Stimulated activated effector memory CD8-positive, alpha-beta T cell treated with anti-CD3 and anti-CD28 coated beads, Interleukin-12 subunit alpha, Interleukin-12 subunit beta, amount 100 ng/mL, for 72 hours (primary cell): ENCODE measurements around the gene CALML5.
A peak's percentile ranks its signal among the peaks of the same experiment; 100 is the strongest.

Experiments used
- ATAC-seq: fragments of 150-1000 bp; cut with Tn5 transposase; 2 replicates; pipeline ENCODE4 v1.10.0; 2021
- DNase-seq, 2 donors: peaks; one replicate each; pipeline ENCODE4 v3.0.0; 2021 to 2022; ENCODE audit warnings: low spot score in 2 of 2
- H3K27ac Mint-ChIP-seq: one replicate; pipeline ENCODE4 v1.8.0; 2022; ENCODE audit warnings: mild to moderate bottlenecking, mixed read lengths
- H3K36me3 Mint-ChIP-seq: one replicate; pipeline ENCODE4 v1.8.0; 2022; ENCODE audit warnings: mild to moderate bottlenecking, mixed read lengths
- H3K4me1 Mint-ChIP-seq: one replicate; pipeline ENCODE4 v1.8.0; 2022; ENCODE audit warnings: mixed read lengths
- H3K4me3 Mint-ChIP-seq: one replicate; pipeline ENCODE4 v1.8.0; 2022; ENCODE audit warnings: mild to moderate bottlenecking, mixed read lengths
- H3K9me3 Mint-ChIP-seq: one replicate; pipeline ENCODE4 v1.8.0; 2022; ENCODE audit warnings: mixed read lengths

The CALML5 gene, protein sequence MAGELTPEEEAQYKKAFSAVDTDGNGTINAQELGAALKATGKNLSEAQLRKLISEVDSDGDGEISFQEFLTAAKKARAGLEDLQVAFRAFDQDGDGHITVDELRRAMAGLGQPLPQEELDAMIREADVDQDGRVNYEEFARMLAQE

DNA sequence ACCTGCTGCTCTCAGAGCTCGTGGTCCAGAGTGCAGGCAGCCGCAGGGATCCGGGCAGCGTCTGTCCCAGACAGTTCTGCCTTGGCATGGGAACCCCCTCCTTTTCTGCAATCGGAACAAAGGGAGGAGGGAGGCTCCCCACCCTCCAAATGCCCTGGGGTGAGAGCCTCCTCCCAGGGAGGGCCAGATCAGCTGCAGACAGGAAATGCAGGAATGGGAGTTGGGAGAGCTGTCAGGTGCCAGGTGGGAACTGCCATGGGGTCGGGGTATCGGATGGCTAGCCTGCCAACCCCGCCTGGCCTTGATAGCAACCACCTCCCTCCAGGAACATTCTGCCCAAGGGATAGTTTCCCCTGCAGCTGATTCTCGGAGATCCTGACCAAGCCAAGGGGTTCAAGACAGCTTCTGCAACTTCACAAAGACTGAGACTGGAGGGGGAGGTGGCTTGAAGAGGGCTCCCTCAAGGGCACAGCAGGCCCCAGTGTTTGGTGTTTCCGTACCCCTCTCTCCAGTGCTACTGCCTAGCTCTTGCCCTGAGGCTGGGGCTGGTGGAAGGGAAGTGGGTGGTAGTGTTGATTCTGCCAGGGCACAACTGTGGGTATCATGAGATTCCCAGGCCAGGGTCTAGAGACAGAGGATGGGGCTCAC lies at the start of gene CALML5:
Gene CALML5, minus strand, starts transcription at position 78 of the 648 bp plus-strand sequence. CDS start 132 bp downstream, outside the sequence.
- DNase-seq (no peak), ATAC-seq (no peak)
- Mint-ChIP-seq H3K36me3 (no peaks in the 10 kb centered on the region), H3K4me3 (no peak within 1 kb of the TSS), H3K27ac (no peak within 1 kb of the TSS), H3K9me3 (no peaks in the 10 kb centered on the region), H3K4me1 (peaks cover 5% of the 10 kb centered on the region)

DNA sequence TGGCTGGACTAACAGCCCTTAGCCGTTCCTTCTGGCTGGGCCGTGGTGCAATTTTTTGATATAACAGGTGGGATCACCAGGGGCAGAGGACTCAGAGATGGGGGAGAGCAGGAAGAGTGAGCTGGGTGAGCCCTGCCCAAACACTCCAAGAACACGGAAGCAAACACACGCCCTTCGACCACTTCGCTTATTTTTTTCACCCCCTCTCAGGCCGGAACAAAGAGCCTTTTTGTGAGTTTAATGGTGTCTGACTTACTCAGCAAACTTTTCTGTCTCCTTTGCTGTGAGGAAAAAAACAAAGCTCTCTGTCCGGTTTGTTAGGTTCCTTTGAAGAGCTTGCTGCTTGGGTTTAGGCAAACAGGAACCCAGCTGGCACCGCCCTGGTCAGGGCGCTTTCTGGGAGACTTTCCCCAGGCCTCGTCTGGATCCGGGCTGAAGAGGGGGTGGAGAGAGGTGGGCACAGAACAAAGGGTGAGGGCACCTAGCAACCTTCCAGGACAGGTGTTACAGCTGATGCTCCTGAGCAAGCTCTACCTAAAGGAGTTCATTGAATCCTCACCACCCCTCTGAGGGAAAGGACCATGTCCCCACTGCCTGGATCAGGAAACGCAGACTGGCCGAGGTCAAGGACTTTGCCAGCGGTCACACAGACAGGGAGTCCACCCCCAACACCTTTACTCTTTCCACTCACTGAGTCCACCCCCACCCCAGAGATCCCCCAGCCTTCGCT lies 48.7 kb upstream of the CALML5 start:
- ATAC-seq = no peak
- Mint-ChIP-seq H3K4me3 (no peak overlapping the region), H3K36me3 (no peaks in the 10 kb centered on the region), H3K4me1 (peaks cover 22% of the 10 kb centered on the region), H3K27ac (no peak overlapping the region), H3K9me3 (no peaks in the 10 kb centered on the region)
- DNase-seq = no peak

DNA sequence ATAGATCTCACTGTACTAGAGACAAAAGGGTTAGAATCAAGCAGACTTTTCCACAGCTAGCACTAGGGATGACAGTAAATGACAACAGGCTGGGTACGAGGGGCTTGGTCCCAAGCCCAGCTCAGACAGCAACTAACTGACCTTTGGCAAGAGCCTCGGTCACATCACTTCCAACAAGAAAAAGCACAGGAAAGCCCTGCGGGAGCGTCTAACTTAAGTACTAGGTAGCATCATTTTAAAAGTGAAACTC lies 48.2 kb upstream of the CALML5 start:
- H3K36me3 Mint-ChIP-seq = no peaks in the 10 kb centered on the region
- no peak for ATAC-seq
- H3K4me3 Mint-ChIP-seq = no peak overlapping the region
- no peaks in the 10 kb centered on the region for H3K9me3 Mint-ChIP-seq
- H3K4me1 Mint-ChIP-seq = peaks cover 17% of the 10 kb centered on the region
- no peak for DNase-seq
- no peak overlapping the region for H3K27ac Mint-ChIP-seq

DNA sequence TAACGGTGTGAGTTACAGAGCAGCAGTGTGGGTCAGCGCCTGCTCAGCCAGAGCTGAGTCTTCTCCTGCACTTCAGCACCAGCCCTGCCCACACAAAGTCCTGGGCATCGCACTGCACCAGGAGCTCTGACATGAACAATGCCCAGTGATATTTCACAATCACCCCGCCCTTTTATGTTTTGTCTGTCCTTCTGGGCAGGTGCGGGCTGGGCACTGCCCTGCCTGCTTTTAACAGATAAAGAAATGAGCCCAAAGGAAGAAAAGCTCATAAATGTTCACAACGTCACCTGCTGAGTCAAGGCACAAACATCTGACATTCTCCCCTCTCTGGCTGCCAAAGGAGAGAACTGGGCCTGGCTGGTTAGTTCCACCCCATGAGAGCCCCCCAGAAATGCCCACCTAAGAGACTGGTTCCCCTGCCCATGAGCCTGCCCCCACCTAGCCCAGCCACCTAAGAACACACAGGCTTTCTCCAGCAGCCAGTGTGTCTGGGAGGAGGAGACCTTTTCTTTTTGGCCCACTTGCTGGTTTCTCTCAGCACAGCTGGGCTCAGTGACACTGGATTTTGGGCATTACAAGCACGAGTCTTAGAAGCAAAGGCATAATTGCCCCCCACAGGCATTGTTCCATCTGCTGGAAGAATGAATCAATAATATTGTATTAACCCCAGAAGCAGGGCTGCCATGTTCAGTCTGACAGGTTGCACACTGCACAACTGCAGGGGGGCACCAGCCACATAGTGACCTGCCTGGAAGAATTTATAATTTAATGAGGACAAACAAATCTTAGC lies 47.7 kb upstream of the CALML5 start:
- no peak for ATAC-seq
- H3K27ac Mint-ChIP-seq = peak overlapping the region; percentile 54
- H3K36me3 Mint-ChIP-seq = no peaks in the 10 kb centered on the region
- peaks cover 3% of the 10 kb centered on the region for H3K9me3 Mint-ChIP-seq
- no peak overlapping the region for H3K4me3 Mint-ChIP-seq
- H3K4me1 Mint-ChIP-seq = peaks cover 12% of the 10 kb centered on the region
- no peak for DNase-seq

DNA sequence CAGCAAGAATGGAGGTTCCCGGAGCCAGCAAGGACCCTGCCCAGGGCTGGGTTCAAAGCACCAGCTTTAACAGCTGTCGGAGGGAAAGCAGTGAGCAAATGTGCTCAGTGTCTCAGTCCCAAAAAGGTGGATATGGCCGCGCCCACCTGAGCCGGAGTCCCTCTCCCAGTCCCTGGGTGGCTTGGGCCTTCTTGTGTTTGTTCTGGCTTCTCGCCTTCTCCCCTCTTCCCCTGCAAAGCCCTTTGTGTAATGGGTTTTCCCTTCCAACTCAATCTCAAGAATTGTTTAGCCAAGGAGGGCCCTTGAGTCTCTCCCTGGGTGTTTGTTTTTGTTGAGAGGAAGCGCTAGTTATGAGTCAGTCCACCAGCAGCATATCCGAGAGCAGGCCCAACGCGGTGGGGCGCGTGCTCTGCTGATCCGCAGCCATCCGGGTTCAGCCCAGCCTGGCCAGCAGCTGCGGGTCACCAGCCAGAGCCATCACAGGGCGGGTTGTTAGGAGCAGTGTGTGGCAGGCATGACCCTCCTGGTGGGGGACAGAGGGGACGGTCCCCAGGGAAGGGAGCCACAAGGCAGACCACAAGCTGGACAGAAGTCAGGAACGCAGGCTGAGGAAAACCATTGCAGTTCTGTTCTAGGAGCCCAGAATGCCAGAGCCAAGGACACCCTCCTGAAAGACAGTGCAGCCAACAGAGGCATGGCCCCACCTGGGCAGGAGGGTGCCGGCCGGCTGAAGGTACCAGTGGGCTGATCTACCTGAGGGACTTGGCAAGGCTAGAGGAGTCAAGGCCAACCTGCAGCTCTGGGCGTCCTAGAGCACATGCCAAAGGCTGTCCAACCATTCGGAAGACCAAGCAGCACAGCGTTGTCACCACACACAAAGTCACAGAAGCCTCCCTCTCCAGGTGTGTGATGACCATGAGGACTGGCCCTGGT lies 46.7 kb upstream of the CALML5 start:
- DNase-seq (no peak), ATAC-seq (no peak)
- peaks cover 2% of the 10 kb centered on the region for H3K4me1 Mint-ChIP-seq
- H3K4me3 Mint-ChIP-seq = no peak overlapping the region
- peak overlapping the region; percentile 54 for H3K27ac Mint-ChIP-seq
- no peaks in the 10 kb centered on the region for H3K36me3 Mint-ChIP-seq
- peaks cover 6% of the 10 kb centered on the region for H3K9me3 Mint-ChIP-seq

DNA sequence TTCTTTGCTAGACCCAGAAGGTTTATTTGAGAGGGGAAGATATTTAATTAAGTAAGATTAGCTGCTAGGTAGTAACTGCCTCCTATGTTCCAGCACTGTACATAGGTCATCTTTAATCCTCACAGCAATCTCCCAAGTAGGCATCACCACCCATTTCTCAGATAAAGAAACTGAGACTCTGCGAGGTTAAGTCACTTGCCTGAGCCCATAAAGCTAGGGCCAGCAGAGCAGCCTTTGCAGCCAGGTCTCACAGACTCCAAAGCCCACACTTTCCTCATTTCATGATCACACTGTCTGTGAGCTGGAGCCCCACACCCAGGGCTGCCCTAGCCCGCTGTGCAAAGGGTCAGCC lies 46.0 kb upstream of the CALML5 start:
- no peaks in the 10 kb centered on the region for H3K36me3 Mint-ChIP-seq
- H3K9me3 Mint-ChIP-seq = peaks cover 6% of the 10 kb centered on the region
- no peak for ATAC-seq
- DNase-seq = no peak
- no peak overlapping the region for H3K27ac Mint-ChIP-seq
- H3K4me1 Mint-ChIP-seq = no peaks in the 10 kb centered on the region
- no peak overlapping the region for H3K4me3 Mint-ChIP-seq

DNA sequence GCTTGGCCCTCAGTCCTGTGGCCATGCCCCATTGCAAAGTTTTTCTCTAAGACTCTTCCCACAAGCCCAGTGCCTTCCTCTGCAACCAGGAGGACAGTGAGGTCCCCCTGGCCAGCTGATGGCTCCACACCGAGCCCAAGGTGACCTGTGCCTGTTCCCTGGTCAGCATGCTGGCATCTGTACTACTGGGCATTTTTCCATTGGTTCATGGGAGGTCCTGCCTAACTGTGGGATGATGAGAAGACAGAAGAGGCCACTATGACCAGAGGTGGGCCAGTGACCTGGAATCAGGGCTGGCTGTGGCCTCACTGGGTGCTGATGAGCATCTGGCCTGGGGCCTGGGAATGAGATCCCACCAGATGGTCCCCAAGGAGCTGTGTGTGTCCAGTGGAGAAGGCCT lies 45.6 kb upstream of the CALML5 start:
- Mint-ChIP-seq H3K36me3 (no peaks in the 10 kb centered on the region), H3K4me3 (no peak overlapping the region)

DNA sequence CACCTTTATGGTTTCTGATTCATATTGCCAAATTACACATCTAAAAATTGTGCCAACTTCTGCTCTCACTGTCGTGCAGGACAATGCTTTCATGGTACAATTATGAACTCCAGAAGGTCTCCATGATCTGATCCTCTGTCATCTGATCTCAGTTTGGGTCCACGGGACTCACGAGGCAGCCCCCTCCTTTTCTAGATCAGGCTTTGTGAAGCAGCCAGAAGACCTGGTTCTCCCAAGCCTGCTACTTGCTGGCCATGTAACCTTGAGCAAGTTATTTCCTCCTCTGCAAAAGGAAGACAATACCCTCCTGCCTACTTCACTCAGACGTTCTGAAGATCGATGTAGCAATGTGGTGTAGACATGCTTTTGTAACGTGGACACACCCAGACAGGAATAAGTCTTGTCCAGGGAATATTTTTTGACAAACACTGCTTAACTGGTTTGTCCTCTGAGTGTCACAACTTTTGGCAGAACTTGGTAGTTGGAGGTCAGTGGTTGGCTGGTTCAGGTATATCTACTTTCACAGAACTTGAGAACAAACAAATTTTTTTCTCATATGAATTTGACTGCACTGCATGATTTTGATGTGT lies 44.9 kb upstream of the CALML5 start:
- no peaks in the 10 kb centered on the region for H3K36me3 Mint-ChIP-seq
- no peaks in the 10 kb centered on the region for H3K4me1 Mint-ChIP-seq
- no peak overlapping the region for H3K27ac Mint-ChIP-seq
- H3K9me3 Mint-ChIP-seq = peaks cover 6% of the 10 kb centered on the region
- no peak for DNase-seq
- no peak for ATAC-seq
- no peak overlapping the region for H3K4me3 Mint-ChIP-seq

More for the DNA sequence above, 45.6 kb upstream of the CALML5 start:
- Mint-ChIP-seq H3K4me1 (no peaks in the 10 kb centered on the region), H3K9me3 (peaks cover 6% of the 10 kb centered on the region), H3K27ac (no peak overlapping the region)
- DNase-seq (no peak), ATAC-seq (no peak)

DNA sequence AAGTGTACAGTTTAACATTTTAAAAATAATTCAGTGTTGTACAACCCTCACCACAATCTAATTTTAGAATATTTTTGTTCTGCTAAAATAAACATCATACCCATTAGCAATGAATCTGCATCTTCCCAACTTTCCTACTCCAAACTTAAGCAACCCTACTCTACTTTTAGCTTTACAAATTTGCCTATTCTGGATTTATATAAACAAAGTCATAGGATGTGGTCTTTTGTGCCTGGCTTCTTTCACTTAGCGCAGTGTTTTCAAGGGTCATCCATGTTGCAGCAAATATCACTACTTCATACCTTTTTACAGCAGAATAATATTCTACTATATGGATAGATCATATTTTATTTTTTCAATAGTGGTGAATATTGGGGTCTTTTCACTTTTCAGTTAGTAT lies 44.3 kb upstream of the CALML5 start:
- no peak for DNase-seq
- Mint-ChIP-seq H3K27ac (no peak overlapping the region), H3K9me3 (peaks cover 6% of the 10 kb centered on the region)

DNA sequence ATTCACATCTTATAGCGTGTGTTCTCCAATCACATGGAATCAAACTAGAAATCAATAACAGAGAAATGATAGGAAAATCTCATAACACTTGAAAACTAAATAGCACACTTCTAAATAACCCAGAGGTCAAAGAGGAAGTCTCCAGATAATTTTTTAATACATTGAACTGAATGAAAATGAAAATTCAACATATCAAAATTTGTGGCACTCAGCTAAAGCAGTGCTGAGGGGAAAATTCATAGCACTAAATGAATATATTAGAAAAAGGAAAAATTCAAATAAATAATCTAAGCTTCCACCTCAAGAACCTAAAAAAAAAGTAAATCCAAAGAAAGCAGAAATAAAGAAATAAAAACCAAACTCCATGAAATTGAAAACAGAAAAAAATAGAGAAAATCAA lies 42.7 kb upstream of the CALML5 start:
- Mint-ChIP-seq H3K27ac (no peak overlapping the region), H3K36me3 (no peaks in the 10 kb centered on the region), H3K9me3 (peaks cover 6% of the 10 kb centered on the region), H3K4me1 (no peaks in the 10 kb centered on the region), H3K4me3 (no peak overlapping the region)
- ATAC-seq = no peak
- no peak for DNase-seq

More for the DNA sequence above, 44.3 kb upstream of the CALML5 start:
- H3K4me1 Mint-ChIP-seq = no peaks in the 10 kb centered on the region
- no peaks in the 10 kb centered on the region for H3K36me3 Mint-ChIP-seq
- H3K4me3 Mint-ChIP-seq = no peak overlapping the region
- no peak for ATAC-seq

DNA sequence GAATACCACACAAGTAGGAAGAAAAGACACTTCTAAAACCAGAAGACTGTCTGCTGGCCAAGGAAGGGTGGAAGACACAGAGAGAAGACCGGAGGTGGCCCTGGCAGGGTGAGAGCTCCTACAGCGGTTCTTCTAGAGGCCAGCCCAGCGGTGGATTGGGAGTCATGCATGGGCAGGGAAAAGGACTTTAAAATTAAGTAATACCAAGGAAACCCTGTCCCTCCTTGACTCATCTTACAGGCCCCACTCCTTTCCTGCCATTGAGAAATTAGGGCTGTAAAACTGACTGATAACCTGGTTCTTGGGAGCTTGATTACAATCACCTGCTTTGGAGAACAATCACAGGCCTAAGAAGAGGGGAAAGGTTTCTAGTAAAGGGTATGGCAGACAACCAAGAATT lies 41.5 kb upstream of the CALML5 start:
- Mint-ChIP-seq H3K4me1 (no peaks in the 10 kb centered on the region), H3K9me3 (peaks cover 6% of the 10 kb centered on the region), H3K27ac (no peak overlapping the region), H3K4me3 (no peak overlapping the region), H3K36me3 (no peaks in the 10 kb centered on the region)
- ATAC-seq = no peak
- no peak for DNase-seq

DNA sequence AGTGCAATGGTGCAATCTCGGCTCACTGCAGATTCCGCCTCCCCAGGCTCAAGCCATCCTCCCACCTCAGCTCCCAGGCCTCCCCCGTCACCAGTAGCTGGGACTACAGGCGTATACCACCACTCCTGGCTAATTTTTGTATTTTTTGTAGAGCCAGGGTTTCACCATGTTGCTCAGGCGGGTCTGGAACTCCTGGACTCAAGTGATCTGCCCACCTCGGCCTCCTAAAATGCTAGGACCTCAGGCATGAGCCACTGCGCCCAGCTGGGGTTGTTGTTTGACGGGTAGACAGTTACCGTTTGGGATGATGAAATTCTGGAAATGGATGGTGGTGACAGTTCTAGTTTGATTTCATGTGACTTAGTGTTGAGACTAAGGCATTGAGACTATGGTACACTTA lies 40.7 kb upstream of the CALML5 start:
- H3K27ac Mint-ChIP-seq = no peak overlapping the region
- ATAC-seq = no peak
- no peaks in the 10 kb centered on the region for H3K36me3 Mint-ChIP-seq
- no peak for DNase-seq
- H3K4me3 Mint-ChIP-seq = no peak overlapping the region
- H3K4me1 Mint-ChIP-seq = no peaks in the 10 kb centered on the region
- peaks cover 6% of the 10 kb centered on the region for H3K9me3 Mint-ChIP-seq

DNA sequence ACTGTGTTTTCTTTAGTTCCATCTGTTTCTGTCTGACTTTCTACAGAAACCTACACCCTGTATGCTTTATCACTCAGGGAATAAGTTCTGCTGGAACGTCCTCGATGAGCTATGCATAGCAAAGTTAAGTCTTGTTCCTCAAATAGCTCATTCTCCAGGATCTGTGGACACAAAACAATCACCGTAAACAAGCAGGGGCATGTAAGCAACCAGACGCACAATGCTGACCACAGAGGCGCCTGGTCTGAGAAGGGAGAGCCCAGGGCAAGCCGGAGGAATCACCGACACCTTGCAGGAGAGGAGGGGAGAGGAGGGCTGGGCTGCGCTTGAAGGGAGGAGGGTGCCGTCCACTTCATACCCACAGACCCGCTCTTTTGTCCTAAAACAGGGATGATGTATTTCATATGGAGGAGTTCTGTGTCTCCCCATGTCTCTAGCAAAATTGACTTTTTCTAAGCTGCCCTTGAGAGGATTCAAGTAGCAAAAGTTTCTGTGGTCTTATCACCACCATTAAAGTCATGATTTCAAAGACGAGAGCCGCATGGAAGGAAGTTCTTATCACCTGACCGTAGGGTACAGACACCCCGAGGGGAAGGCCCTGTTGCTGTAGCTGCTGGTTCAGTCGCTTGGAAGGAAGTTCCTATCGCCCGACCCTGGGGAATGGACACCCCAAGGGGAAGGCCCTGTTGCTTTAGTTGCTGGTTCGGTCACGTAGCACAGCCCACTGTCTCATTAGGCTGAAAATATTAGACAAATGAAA lies 39.7 kb upstream of the CALML5 start:
- Mint-ChIP-seq H3K4me1 (no peaks in the 10 kb centered on the region), H3K9me3 (peaks cover 6% of the 10 kb centered on the region), H3K4me3 (no peak overlapping the region), H3K27ac (no peak overlapping the region), H3K36me3 (no peaks in the 10 kb centered on the region)
- ATAC-seq (no peak), DNase-seq (no peak)

DNA sequence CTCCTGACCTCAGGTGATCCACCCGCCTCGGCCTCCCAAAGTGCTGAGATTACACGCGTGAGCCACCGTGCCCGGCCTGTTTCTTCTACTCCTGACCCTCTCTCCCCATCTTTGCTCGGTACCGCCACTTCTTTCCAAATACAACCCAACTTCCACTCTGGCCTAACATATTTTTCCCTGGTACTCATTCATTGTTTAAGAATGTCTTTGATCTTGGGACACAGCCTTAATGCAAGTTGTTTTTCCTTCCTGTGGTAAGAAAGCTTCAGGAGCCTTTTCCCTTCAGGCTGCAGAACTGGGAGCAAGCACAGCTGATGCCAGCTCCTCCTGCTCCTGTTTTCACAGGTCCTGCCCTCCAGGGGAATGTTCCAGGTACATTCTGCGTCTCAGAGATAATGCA lies 39.1 kb upstream of the CALML5 start:
- Mint-ChIP-seq H3K4me1 (no peaks in the 10 kb centered on the region), H3K9me3 (peaks cover 6% of the 10 kb centered on the region), H3K4me3 (no peak overlapping the region), H3K27ac (no peak overlapping the region), H3K36me3 (no peaks in the 10 kb centered on the region)
- DNase-seq (no peak), ATAC-seq (no peak)
